ENCODE results near the gene SLC4A8.
A peak's percentile ranks its signal among the peaks of the same experiment; 100 is the strongest.

DNA sequence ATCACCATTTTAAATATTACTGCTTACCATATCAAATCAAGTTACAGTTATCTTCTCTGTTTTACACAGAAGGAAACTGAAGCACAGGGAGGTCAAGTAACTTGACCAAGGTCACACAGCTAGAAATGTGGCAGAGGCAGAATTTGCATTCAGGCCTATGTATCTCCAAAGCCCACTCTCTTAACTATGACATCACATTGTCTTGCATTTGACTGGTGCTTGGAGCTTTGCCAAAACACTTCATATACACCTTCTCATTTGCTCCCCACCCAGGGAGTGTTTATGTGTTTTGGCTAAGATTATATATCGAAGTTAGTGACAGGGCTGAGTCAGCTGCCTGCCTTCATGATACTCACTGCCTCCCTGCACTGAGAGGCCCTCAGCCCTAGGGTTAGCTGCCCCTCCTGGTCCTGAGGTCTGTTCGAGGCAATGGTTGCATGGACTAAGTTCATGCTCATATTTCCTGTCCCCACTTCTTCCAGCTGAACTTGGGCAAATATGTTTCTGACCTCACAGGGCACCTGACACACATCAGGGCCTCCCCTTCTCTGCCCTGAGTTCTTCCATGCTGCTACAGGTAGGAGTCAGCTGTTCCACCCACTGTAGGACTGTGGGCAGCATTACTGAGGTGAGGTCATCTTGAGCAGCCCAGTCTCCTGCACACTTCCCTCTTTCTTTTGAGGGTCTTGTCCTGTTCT is 35.2 kb upstream of the SLC4A8 start:
- TF ChIP-seq, protein P1, sequence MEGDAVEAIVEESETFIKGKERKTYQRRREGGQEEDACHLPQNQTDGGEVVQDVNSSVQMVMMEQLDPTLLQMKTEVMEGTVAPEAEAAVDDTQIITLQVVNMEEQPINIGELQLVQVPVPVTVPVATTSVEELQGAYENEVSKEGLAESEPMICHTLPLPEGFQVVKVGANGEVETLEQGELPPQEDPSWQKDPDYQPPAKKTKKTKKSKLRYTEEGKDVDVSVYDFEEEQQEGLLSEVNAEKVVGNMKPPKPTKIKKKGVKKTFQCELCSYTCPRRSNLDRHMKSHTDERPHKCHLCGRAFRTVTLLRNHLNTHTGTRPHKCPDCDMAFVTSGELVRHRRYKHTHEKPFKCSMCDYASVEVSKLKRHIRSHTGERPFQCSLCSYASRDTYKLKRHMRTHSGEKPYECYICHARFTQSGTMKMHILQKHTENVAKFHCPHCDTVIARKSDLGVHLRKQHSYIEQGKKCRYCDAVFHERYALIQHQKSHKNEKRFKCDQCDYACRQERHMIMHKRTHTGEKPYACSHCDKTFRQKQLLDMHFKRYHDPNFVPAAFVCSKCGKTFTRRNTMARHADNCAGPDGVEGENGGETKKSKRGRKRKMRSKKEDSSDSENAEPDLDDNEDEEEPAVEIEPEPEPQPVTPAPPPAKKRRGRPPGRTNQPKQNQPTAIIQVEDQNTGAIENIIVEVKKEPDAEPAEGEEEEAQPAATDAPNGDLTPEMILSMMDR (IDR thresholded peaks at IDR 0.05) = no peak
- TF ChIP-seq POLR2AphosphoS5 (IDR thresholded peaks at IDR 0.05) = peak in 2 of 3 donors; percentile 42 to 68
